ENCODE measurements around the gene MAB21L4. TPM values are rescaled to one million over a fixed set of nuclear protein-coding genes. Genes with fewer than 3 reads are reported as not detected.

MAB21L4 gene
- total RNA-seq, result not detected in 2 replicates

- DNase-seq (ENCODE audit: extremely low read depth, low read depth, low spot score), result no peak
Measured at GRCh38 chr2:240895656-240896388, at the start of gene MAB21L4. MAB21L4 (minus strand) TSS chr2:240896156; CDS start chr2:240895997, 159 bp downstream.

GRCh38 chr2:240936106-240936505, 40.1 kb upstream of the MAB21L4 start:
- no peak for DNase-seq (ENCODE audit: extremely low read depth, low read depth, low spot score)

GRCh38 chr2:240935103-240935876, 39.3 kb upstream of the MAB21L4 start:
- no peak for DNase-seq (ENCODE audit: extremely low read depth, low read depth, low spot score)

GRCh38 chr2:240934701-240935102, 38.7 kb upstream of the MAB21L4 start:
- no peak for DNase-seq (ENCODE audit: extremely low read depth, low read depth, low spot score)

- no peak for DNase-seq (ENCODE audit: extremely low read depth, low read depth, low spot score)
Measured at GRCh38 chr2:240933966-240934700, 38.2 kb upstream of the MAB21L4 start.

GRCh38 chr2:240933048-240933965, 37.4 kb upstream of the MAB21L4 start:
- no peak for DNase-seq (ENCODE audit: extremely low read depth, low read depth, low spot score)

- no peak for DNase-seq (ENCODE audit: extremely low read depth, low read depth, low spot score)
Measured at GRCh38 chr2:240932724-240933047, 36.7 kb upstream of the MAB21L4 start.

- no peak for DNase-seq (ENCODE audit: extremely low read depth, low read depth, low spot score)
Measured at GRCh38 chr2:240932001-240932723, 36.2 kb upstream of the MAB21L4 start.

- no peak for DNase-seq (ENCODE audit: extremely low read depth, low read depth, low spot score)
Measured at GRCh38 chr2:240931319-240931949, 35.5 kb upstream of the MAB21L4 start.

- no peak for DNase-seq (ENCODE audit: extremely low read depth, low read depth, low spot score)
Measured at GRCh38 chr2:240930631-240931318, 34.8 kb upstream of the MAB21L4 start.

- DNase-seq (ENCODE audit: extremely low read depth, low read depth, low spot score), result no peak
Measured at GRCh38 chr2:240930096-240930630, 34.2 kb upstream of the MAB21L4 start.

- DNase-seq (ENCODE audit: extremely low read depth, low read depth, low spot score), result no peak
Measured at GRCh38 chr2:240929364-240930095, 33.6 kb upstream of the MAB21L4 start.

GRCh38 chr2:240928476-240929363, 32.8 kb upstream of the MAB21L4 start:
- DNase-seq (ENCODE audit: extremely low read depth, low read depth, low spot score), result no peak

GRCh38 chr2:240927390-240927781, 31.4 kb upstream of the MAB21L4 start:
- DNase-seq (ENCODE audit: extremely low read depth, low read depth, low spot score), result no peak

GRCh38 chr2:240926516-240927389, 30.8 kb upstream of the MAB21L4 start:
- no peak for DNase-seq (ENCODE audit: extremely low read depth, low read depth, low spot score)
